Smooth muscle cell (in vitro differentiated cells): ENCODE results near the gene MRPL32. TPM values are rescaled to one million over a fixed set of nuclear protein-coding genes. Genes with fewer than 3 reads are reported as not detected.
A peak's percentile ranks its signal among the peaks of the same experiment; 100 is the strongest.

Experiments
- DNase-seq: peaks from one replicate; lab custom pipeline; 2025; ENCODE audit not compliant: unreplicated experiment; lab: John Stamatoyannopoulos, UW
- H2AFZ ChIP-seq: fragments of 200-600 bp; sonication (generic); 2 replicates; pipeline ENCODE4 v1.6.0; 2016; ENCODE audit warnings: antibody characterized with exemption, low read depth, mild to moderate bottlenecking
- H3F3A ChIP-seq: fragments of 200-600 bp; sonication (generic); 2 replicates; pipeline ENCODE4 v1.6.0; 2017; ENCODE audit warnings: antibody characterized with exemption, low read depth
- H3K27ac ChIP-seq: fragments of 200-600 bp; sonication (generic); 2 replicates; pipeline ENCODE4 v1.5.1; 2016; ENCODE audit warnings: low read depth, mild to moderate bottlenecking
- H3K27me3 ChIP-seq: fragments of 200-600 bp; sonication (generic); 2 replicates; pipeline ENCODE4 v1.6.1; 2016; ENCODE audit warnings: low read depth, mild to moderate bottlenecking
- H3K36me3 ChIP-seq: fragments of 200-600 bp; sonication (generic); 2 replicates; pipeline ENCODE4 v1.5.1; 2016; ENCODE audit warnings: low read depth
- H3K4me1 ChIP-seq: fragments of 200-600 bp; sonication (generic); 2 replicates; pipeline ENCODE4 v1.5.1; 2016; ENCODE audit warnings: low read depth
- H3K4me2 ChIP-seq: fragments of 200-600 bp; sonication (generic); 2 replicates; pipeline ENCODE4 v1.6.0; 2016; ENCODE audit warnings: mild to moderate bottlenecking
- H3K4me3 ChIP-seq: fragments of 200-600 bp; sonication (generic); 2 replicates; pipeline ENCODE4 v1.5.1; 2016; ENCODE audit warnings: mild to moderate bottlenecking
- H3K79me2 ChIP-seq: fragments of 200-600 bp; sonication (generic); 2 replicates; pipeline ENCODE4 v1.6.0; 2016; ENCODE audit warnings: low read depth, mild to moderate bottlenecking
- H3K9ac ChIP-seq: fragments of 200-600 bp; sonication (generic); 2 replicates; pipeline ENCODE4 v1.6.0; 2016; ENCODE audit warnings: low read depth
- H3K9me3 ChIP-seq: fragments of 200-600 bp; sonication (generic); replicated peaks from 2 replicates; pipeline ENCODE4 v1.5.1; 2016; ENCODE audit warnings: low read depth
- H4K20me1 ChIP-seq: fragments of 200-600 bp; sonication (generic); 2 replicates; pipeline ENCODE4 v1.6.0; 2016; ENCODE audit warnings: low read depth
- WGBS: methylation state at CpG from one replicate; pipeline ENCODE4 v1.1.7; 2016; ENCODE audit warnings: low lambda C conversion rate; 5-methylcytosine and 5-hydroxymethylcytosine counted together
- polyA plus RNA-seq: library from polyadenylated mRNA; unstranded; fragments of >200 nt; fragmentation: Nextera tagmentation; extraction: Ambion mirVana; gene quantifications from 2 replicates; pipeline ENCODE4 v1.2.1, GENCODE V29; 2016
- total RNA-seq: library from RNA; depleted of rRNA; stranded (reverse); fragments of >200 nt; gene quantifications from 2 replicates; pipeline ENCODE4 v1.2.3, GENCODE V29; 2014
- TF ChIP-seq, protein P1 (sequence below): fragments of 200-600 bp; sonication (generic); IDR thresholded peaks from 2 replicates; pipeline ENCODE4 v1.5.1; 2017; ENCODE audit warnings: borderline replicate concordance, mild to moderate bottlenecking, antibody characterized with exemption; ENCODE audit not compliant: insufficient read depth, poor library complexity, severe bottlenecking

Gene MRPL32
- total and polyA plus RNA-seq, 2 experiments from 2014 or later = 59.7 to 82.1 TPM

- H3K4me3 ChIP-seq = no peak overlapping the region
- 65% methylated on average over 3 of the region's 3 CpGs for WGBS
- H3K4me2 ChIP-seq = peak overlapping the region; percentile 86
Observed at GRCh38 chr7:42929449-42929848, 2.7 kb upstream of the MRPL32 start.

DNA sequence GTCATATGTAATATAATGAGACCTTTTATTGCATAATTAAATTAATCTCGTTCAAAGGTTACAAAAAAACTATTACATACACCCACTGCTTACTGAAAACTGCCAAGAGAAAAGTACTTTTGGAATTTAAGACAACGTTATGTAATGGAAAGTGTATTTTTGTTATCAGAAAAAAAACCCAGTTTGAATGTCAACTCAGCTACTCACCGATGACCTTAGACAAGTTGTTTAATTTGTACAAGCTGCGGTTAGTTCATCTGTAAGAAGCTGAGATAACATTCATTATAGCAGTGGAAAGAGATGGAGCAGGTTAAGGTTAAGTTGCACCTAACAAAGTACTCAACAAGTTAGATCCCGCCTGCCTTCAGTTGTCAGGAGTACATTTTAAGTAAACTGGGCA is 1.3 kb upstream of the MRPL32 start:
- no peak for DNase-seq
- Histone ChIP-seq H3K27me3 (no peaks in the 10 kb centered on the region), H3K4me2 (peak overlapping the region; percentile 86), H3K27ac (peak overlapping the region; percentile 80), H3K9me3 (no peaks in the 10 kb centered on the region), H3K4me3 (peak overlapping the region; percentile 96), H3K79me2 (peaks cover 84% of the 10 kb centered on the region), H4K20me1 (peaks cover 56% of the 10 kb centered on the region), H3F3A (no peaks in the 10 kb centered on the region), H3K36me3 (peaks cover 10% of the 10 kb centered on the region), H3K9ac (peak overlapping the region; percentile 96), H2AFZ (no peak overlapping the region), H3K4me1 (peaks cover 21% of the 10 kb centered on the region)
- 16% methylated on average over 5 of the region's 5 CpGs for WGBS
- TF ChIP-seq, protein P1, sequence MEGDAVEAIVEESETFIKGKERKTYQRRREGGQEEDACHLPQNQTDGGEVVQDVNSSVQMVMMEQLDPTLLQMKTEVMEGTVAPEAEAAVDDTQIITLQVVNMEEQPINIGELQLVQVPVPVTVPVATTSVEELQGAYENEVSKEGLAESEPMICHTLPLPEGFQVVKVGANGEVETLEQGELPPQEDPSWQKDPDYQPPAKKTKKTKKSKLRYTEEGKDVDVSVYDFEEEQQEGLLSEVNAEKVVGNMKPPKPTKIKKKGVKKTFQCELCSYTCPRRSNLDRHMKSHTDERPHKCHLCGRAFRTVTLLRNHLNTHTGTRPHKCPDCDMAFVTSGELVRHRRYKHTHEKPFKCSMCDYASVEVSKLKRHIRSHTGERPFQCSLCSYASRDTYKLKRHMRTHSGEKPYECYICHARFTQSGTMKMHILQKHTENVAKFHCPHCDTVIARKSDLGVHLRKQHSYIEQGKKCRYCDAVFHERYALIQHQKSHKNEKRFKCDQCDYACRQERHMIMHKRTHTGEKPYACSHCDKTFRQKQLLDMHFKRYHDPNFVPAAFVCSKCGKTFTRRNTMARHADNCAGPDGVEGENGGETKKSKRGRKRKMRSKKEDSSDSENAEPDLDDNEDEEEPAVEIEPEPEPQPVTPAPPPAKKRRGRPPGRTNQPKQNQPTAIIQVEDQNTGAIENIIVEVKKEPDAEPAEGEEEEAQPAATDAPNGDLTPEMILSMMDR = no peak

More at GRCh38 chr7:42929449-42929848, 2.7 kb upstream of the MRPL32 start:
- Histone ChIP-seq H2AFZ (no peak overlapping the region), H4K20me1 (peaks cover 51% of the 10 kb centered on the region), H3K79me2 (peaks cover 76% of the 10 kb centered on the region), H3K36me3 (peaks cover 15% of the 10 kb centered on the region), H3K9me3 (no peaks in the 10 kb centered on the region), H3K27ac (no peak overlapping the region), H3K4me1 (peaks cover 21% of the 10 kb centered on the region), H3K9ac (no peak overlapping the region), H3K27me3 (no peaks in the 10 kb centered on the region), H3F3A (no peaks in the 10 kb centered on the region)
- DNase-seq = no peak
- TF ChIP-seq, protein P1 = no peak

DNA sequence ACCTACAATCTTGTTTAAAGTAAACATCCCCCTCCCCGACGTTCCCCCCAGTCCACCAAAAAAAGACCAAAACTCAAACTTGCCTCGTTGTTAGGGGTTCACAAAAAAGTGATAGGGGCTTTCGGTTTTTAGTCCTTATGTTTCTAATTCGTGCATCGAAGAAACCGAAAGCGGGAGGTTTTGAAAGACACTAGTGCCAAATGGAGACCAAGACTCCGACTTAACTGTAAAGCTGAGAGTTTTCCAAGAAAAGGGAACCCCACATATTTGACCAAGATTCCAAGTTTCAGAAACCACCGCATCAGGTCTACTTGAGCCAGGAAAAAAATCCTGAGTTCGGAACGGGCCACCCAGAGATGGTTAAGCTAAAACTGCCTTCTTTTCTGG is 736 bp upstream of the MRPL32 start:
- Histone ChIP-seq H3K4me2 (peak overlapping the region; percentile 86), H3K27ac (peak overlapping the region; percentile 80), H3K79me2 (peaks cover 79% of the 10 kb centered on the region), H4K20me1 (peaks cover 56% of the 10 kb centered on the region), H3K4me3 (peak overlapping the region; percentile 96), H3K9ac (peak overlapping the region; percentile 96), H2AFZ (peak overlapping the region; percentile 99), H3K9me3 (no peaks in the 10 kb centered on the region), H3K27me3 (no peaks in the 10 kb centered on the region), H3K4me1 (peaks cover 21% of the 10 kb centered on the region), H3F3A (no peaks in the 10 kb centered on the region), H3K36me3 (peaks cover 5% of the 10 kb centered on the region)
- TF ChIP-seq, protein P1 = no peak
- under 1% methylated on average over 12 of the region's 12 CpGs for WGBS
- no peak for DNase-seq

GRCh38 chr7:42932811-42933591 is 825 bp downstream of the MRPL32 start:
- peak overlapping the region; percentile 81 for H3K9ac ChIP-seq
- H3K27ac ChIP-seq = peak overlapping the region; percentile 80
- peaks cover 65% of the 10 kb centered on the region for H3K79me2 ChIP-seq
- no peaks in the 10 kb centered on the region for H3K36me3 ChIP-seq
- H3K4me3 ChIP-seq = peak overlapping the region; percentile 96
- H2AFZ ChIP-seq = peak overlapping the region; percentile 79
- H3K4me2 ChIP-seq = peak overlapping the region; percentile 94
- peaks cover 21% of the 10 kb centered on the region for H3K4me1 ChIP-seq
- no peaks in the 10 kb centered on the region for H3F3A ChIP-seq
- no peak for DNase-seq
- TF ChIP-seq, protein P1 = no peak
- 1% methylated on average over 16 of the region's 17 CpGs for WGBS
- H3K27me3 ChIP-seq = no peaks in the 10 kb centered on the region
- H4K20me1 ChIP-seq = peaks cover 42% of the 10 kb centered on the region
- no peaks in the 10 kb centered on the region for H3K9me3 ChIP-seq
